HCT116 (cell line): Measurements from ENCODE around the gene CNTD1.
"Not testable (repeated sequence)": the region's sequence is repeated elsewhere in the genome, so short reads cannot be mapped to it uniquely, and the experiment has no call there.

Experiments used
- CTCF ChIP-seq, 3 experiments: fragments of 200-600 bp in 1 of 3; sonication (generic) in 1 of 3; IDR thresholded peaks in 2 of 3; conservative IDR thresholded peaks in 1 of 3; 2 replicates each; pipeline ENCODE4 v1.5.1; 2012 to 2017; ENCODE audit warnings: low read depth in 2 of 3, low read length in 2 of 3, antibody characterized with exemption in 1 of 3, borderline replicate concordance in 1 of 3, control low read depth in 1 of 3, mild to moderate bottlenecking in 1 of 3, mixed read lengths in 1 of 3, mixed run types in 1 of 3, moderate library complexity in 1 of 3; ENCODE audit not compliant: insufficient read depth in 1 of 3
- EZH2 ChIP-seq: fragments of 200-600 bp; sonication (generic); IDR thresholded peaks from 2 replicates; pipeline ENCODE4 v1.6.1; 2017; ENCODE audit warnings: antibody characterized with exemption, mixed run types

- not testable (repeated sequence) for TF ChIP-seq CTCF (IDR thresholded peaks at IDR 0.05 in 2 of 3, conservative IDR thresholded peaks at IDR 0.05 in 1 of 3; ENCODE audit: borderline replicate concordance in 1 of 3, insufficient read depth in 1 of 3, low read depth in 2 of 3, low read length in 2 of 3); EZH2
These were observed 28.7 kb upstream of the CNTD1 start for GRCh38 chr17:42769964-42770363.
